ENCODE results near the gene MYMK. TPM values are rescaled to one million over a fixed set of nuclear protein-coding genes. Genes with fewer than 3 reads are reported as not detected.

MYMK gene
- total RNA-seq, 1 experiment from 2014 or later = not detected

DNA sequence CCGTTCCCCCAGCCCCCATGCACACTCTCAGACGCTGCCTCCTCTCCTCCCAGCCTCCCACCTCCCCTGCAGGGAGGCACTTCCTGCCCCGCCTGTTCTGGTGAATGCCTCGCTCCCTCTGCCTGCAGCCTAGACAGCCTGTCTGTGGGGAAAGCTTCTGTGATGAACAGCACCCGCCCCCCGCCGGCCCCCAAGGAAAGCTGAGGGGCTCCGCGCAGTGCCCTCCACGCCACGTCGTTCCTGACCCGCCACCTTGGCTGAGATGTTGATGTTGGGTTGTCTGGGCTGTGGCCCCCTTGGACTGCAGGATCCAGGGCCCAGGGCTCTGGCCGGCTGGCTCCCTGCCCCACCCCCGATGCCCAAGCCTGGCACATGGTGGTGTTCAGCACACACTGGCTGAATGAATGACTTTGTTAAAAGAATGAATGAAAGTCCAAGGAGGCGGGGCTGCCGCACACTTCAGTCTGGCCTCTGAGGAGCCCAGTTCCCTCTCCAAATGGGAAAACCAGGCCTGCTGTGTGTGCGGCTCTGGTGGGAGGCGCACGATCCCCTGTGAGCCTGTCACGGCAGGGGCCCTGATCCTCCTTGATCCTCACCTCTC lies 2.1 kb upstream of the MYMK start:
- POLR2A ChIA-PET = no interaction called here
- intact Hi-C loops (cut with micrococcal nuclease) = no loop called here
- DNase-seq (ENCODE audit: low read depth, low spot score) (no peak), ATAC-seq (0 out of 2 replicates have a peak, but pooled peaks have one; percentile 31)
- CTCF ChIA-PET = no interaction called here
- peaks cover 8 to 24% of the 10 kb centered on the region in 2 experiments; a peak in 3 of 4 replicates for H3K4me1 ChIP-seq (ENCODE audit: control insufficient read depth in 1 of 2, insufficient read depth in 2 of 2, low read length in 2 of 2)
- no peaks in the 10 kb centered on the region for H3K79me2 ChIP-seq (ENCODE audit: insufficient read depth, low read length)
- RAD21 ChIA-PET (ENCODE audit: low non-redundant PET in 1 of 2, low total read pairs in 2 of 2, uncharacterized antibody in 2 of 2, unreplicated experiment in 2 of 2) = no interaction called here
- no peak overlapping the region for H3K9ac ChIP-seq (ENCODE audit: low read length)
- H3K36me3 ChIP-seq (ENCODE audit: control insufficient read depth in 1 of 2, insufficient read depth in 2 of 2, low read length in 2 of 2) = no peaks in the 10 kb centered on the region
- no peaks in the 10 kb centered on the region for H4K20me1 ChIP-seq (ENCODE audit: insufficient read depth)
- TF ChIP-seq YY1 (IDR thresholded peaks at IDR 0.05; ENCODE audit: extremely low read depth, insufficient replicate concordance, low read depth, low read length) (no peak), TCF7L2 (IDR thresholded peaks at IDR 0.05; ENCODE audit: borderline replicate concordance, extremely low read depth, insufficient read depth, insufficient read length) (no peak), RAD21 (IDR thresholded peaks at IDR 0.05; ENCODE audit: low read depth) (no peak), FOSL1 (IDR thresholded peaks at IDR 0.05; ENCODE audit: low read depth) (no peak), CBX3 (IDR thresholded peaks at IDR 0.05; ENCODE audit: low read depth) (no peak), ELF1 (IDR thresholded peaks at IDR 0.05; ENCODE audit: borderline replicate concordance, low read depth) (no peak), SP1 (IDR thresholded peaks at IDR 0.05; ENCODE audit: low read depth) (no peak), MAX (IDR thresholded peaks at IDR 0.05) (no peak), EGR1 (IDR thresholded peaks at IDR 0.05; ENCODE audit: low read depth) (no peak), JUND (IDR thresholded peaks at IDR 0.05) (no peak), CTCF (IDR thresholded peaks at IDR 0.05 in 2 of 3, conservative IDR thresholded peaks at IDR 0.05 in 1 of 3; ENCODE audit: borderline replicate concordance in 1 of 3, insufficient read depth in 1 of 3, low read depth in 2 of 3, low read length in 2 of 3) (no peak), POLR2A (IDR thresholded peaks at IDR 0.05; ENCODE audit: borderline replicate concordance, extremely low read depth, insufficient read depth, insufficient read length) (no peak), CEBPB (IDR thresholded peaks at IDR 0.05; ENCODE audit: low read depth) (no peak)
- TF ChIP-seq, protein P1, sequence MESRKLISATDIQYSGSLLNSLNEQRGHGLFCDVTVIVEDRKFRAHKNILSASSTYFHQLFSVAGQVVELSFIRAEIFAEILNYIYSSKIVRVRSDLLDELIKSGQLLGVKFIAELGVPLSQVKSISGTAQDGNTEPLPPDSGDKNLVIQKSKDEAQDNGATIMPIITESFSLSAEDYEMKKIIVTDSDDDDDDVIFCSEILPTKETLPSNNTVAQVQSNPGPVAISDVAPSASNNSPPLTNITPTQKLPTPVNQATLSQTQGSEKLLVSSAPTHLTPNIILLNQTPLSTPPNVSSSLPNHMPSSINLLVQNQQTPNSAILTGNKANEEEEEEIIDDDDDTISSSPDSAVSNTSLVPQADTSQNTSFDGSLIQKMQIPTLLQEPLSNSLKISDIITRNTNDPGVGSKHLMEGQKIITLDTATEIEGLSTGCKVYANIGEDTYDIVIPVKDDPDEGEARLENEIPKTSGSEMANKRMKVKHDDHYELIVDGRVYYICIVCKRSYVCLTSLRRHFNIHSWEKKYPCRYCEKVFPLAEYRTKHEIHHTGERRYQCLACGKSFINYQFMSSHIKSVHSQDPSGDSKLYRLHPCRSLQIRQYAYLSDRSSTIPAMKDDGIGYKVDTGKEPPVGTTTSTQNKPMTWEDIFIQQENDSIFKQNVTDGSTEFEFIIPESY (IDR thresholded peaks at IDR 0.05; ENCODE audit: extremely low read depth, insufficient replicate concordance, low read length) = no peak
- TF ChIP-seq, protein P2, sequence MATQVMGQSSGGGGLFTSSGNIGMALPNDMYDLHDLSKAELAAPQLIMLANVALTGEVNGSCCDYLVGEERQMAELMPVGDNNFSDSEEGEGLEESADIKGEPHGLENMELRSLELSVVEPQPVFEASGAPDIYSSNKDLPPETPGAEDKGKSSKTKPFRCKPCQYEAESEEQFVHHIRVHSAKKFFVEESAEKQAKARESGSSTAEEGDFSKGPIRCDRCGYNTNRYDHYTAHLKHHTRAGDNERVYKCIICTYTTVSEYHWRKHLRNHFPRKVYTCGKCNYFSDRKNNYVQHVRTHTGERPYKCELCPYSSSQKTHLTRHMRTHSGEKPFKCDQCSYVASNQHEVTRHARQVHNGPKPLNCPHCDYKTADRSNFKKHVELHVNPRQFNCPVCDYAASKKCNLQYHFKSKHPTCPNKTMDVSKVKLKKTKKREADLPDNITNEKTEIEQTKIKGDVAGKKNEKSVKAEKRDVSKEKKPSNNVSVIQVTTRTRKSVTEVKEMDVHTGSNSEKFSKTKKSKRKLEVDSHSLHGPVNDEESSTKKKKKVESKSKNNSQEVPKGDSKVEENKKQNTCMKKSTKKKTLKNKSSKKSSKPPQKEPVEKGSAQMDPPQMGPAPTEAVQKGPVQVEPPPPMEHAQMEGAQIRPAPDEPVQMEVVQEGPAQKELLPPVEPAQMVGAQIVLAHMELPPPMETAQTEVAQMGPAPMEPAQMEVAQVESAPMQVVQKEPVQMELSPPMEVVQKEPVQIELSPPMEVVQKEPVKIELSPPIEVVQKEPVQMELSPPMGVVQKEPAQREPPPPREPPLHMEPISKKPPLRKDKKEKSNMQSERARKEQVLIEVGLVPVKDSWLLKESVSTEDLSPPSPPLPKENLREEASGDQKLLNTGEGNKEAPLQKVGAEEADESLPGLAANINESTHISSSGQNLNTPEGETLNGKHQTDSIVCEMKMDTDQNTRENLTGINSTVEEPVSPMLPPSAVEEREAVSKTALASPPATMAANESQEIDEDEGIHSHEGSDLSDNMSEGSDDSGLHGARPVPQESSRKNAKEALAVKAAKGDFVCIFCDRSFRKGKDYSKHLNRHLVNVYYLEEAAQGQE (IDR thresholded peaks at IDR 0.05; ENCODE audit: low read depth) = no peak
- TF ChIP-seq, protein P3, sequence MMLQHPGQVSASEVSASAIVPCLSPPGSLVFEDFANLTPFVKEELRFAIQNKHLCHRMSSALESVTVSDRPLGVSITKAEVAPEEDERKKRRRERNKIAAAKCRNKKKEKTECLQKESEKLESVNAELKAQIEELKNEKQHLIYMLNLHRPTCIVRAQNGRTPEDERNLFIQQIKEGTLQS (IDR thresholded peaks at IDR 0.05) = no peak
- no peak overlapping the region for H3K4me3 ChIP-seq (replicated peaks in 1 of 2; ENCODE audit: low read depth in 1 of 2, low read length in 2 of 2)
- no TSS peak for BruUV-seq (replicated peaks)
- H3K4me2 ChIP-seq (ENCODE audit: low read length) = peak overlapping the region; percentile 34
- no peak overlapping the region for H3K27ac ChIP-seq (ENCODE audit: low read depth, low read length)
- H3K9me3 ChIP-seq (ENCODE audit: control insufficient read depth in 1 of 2, insufficient read depth in 1 of 2, low read depth in 1 of 2, low read length in 2 of 2) = no peaks in the 10 kb centered on the region
- no peak overlapping the region for H2AFZ ChIP-seq (ENCODE audit: low read depth, low read length, poor library complexity, severe bottlenecking)
- H3K27me3 ChIP-seq (ENCODE audit: insufficient read depth, low read length) = no peaks in the 10 kb centered on the region
- H3K9me2 ChIP-seq (ENCODE audit: insufficient read depth) = no peaks in the 10 kb centered on the region

All from HCT116 (cell line).